WI38 (cell line): Measurements from ENCODE around the gene F7.

Experiments used
- H3K4me3 ChIP-seq: 2 replicates; pipeline ENCODE4 v1.5.1; 2011; ENCODE audit warnings: low read depth, mild to moderate bottlenecking, control low read depth, low read length
- TF ChIP-seq, protein P1 (sequence below): IDR thresholded peaks from 2 replicates; pipeline ENCODE4 v1.5.1; 2012; ENCODE audit warnings: low read depth, mild to moderate bottlenecking, control low read depth, low read length

Gene F7

GRCh38 chr13:113065406-113066141 is 40.0 kb upstream of the F7 start:
- TF ChIP-seq, protein P1, sequence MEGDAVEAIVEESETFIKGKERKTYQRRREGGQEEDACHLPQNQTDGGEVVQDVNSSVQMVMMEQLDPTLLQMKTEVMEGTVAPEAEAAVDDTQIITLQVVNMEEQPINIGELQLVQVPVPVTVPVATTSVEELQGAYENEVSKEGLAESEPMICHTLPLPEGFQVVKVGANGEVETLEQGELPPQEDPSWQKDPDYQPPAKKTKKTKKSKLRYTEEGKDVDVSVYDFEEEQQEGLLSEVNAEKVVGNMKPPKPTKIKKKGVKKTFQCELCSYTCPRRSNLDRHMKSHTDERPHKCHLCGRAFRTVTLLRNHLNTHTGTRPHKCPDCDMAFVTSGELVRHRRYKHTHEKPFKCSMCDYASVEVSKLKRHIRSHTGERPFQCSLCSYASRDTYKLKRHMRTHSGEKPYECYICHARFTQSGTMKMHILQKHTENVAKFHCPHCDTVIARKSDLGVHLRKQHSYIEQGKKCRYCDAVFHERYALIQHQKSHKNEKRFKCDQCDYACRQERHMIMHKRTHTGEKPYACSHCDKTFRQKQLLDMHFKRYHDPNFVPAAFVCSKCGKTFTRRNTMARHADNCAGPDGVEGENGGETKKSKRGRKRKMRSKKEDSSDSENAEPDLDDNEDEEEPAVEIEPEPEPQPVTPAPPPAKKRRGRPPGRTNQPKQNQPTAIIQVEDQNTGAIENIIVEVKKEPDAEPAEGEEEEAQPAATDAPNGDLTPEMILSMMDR: no peak
- no peak overlapping the region for H3K4me3 ChIP-seq

DNA sequence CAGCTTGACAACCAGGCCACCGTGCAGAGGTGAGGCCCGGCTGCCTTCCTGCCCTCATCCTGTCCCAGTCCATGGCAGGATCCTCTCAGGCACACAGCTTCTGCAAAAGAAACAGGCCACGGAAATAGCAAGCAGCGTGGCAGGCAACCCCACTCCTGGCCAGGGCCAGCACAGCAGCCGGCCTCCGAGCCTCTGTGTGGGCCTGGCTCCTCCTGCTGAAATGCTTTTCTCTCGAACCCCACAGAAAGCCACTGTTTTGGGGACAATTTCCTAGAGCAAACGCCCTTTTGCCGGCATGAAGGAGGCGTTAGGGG is 39.5 kb upstream of the F7 start:
- TF ChIP-seq, protein P1: no peak
- no peak overlapping the region for H3K4me3 ChIP-seq

GRCh38 chr13:113066746-113067145 is 38.8 kb upstream of the F7 start:
- H3K4me3 ChIP-seq: no peak overlapping the region
- TF ChIP-seq, protein P1: no peak

- TF ChIP-seq, protein P1: no peak
These were observed 35.5 kb upstream of the F7 start for GRCh38 chr13:113069861-113070805.

GRCh38 chr13:113070855-113071254 is 34.7 kb upstream of the F7 start:
- TF ChIP-seq, protein P1: no peak

More at GRCh38 chr13:113069861-113070805, 35.5 kb upstream of the F7 start:
- no peak overlapping the region for H3K4me3 ChIP-seq

DNA sequence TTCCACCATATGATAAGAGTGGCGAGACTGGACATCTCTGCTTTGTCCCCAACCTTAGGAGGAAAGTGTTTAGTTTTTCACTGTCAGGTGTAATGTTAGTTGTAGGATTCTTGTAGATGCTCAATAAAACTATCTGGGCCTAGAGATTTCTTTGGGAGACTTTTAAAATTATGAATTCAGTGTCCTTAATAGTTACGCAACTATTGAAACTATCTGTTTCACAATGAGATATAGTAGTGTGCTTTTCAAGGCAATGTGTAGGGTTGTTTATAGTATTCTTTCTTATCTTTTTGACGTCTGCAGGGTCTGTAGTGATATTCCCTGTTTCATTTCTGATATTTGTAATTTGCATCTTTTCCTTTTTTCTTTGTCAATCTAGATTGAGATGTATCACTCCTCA is 33.2 kb upstream of the F7 start:
- TF ChIP-seq, protein P1: no peak

More at GRCh38 chr13:113070855-113071254, 34.7 kb upstream of the F7 start:
- no peak overlapping the region for H3K4me3 ChIP-seq

GRCh38 chr13:113073942-113074341 is 31.6 kb upstream of the F7 start:
- H3K4me3 ChIP-seq: no peak overlapping the region
- TF ChIP-seq, protein P1: no peak

More for the DNA sequence above, 33.2 kb upstream of the F7 start:
- no peak overlapping the region for H3K4me3 ChIP-seq
